Liver (tissue), 3 donors: ENCODE results near the gene PTPN14.

ENCODE experiments used
- CTCF ChIP-seq: fragments of 150-350 bp; IDR thresholded peaks from 2 replicates; pipeline ENCODE4 v1.5.1; 2017; ENCODE audit warnings: improper control_type of control experiment, low read depth, low read length; ENCODE audit not compliant: missing input control
- GABPA ChIP-seq, 2 donors: IDR thresholded peaks in 1 of 2; conservative IDR thresholded peaks in 1 of 2; 2 replicates each; pipeline ENCODE4 v1.6.1; 2016; ENCODE audit warnings: antibody characterized with exemption in 2 of 2, mild to moderate bottlenecking in 1 of 2, moderate library complexity in 1 of 2
- HNF4G ChIP-seq: IDR thresholded peaks from 2 replicates; pipeline ENCODE4 v1.6.1; 2016; ENCODE audit warnings: antibody characterized with exemption
- MAX ChIP-seq: IDR thresholded peaks from 2 replicates; pipeline ENCODE4 v1.6.1; 2016; ENCODE audit warnings: antibody characterized with exemption
- RAD21 ChIP-seq, 2 donors: IDR thresholded peaks; 2 replicates each; pipeline ENCODE4 v1.6.1; 2016; ENCODE audit warnings: antibody characterized with exemption in 2 of 2, mild to moderate bottlenecking in 2 of 2
- YY1 ChIP-seq: IDR thresholded peaks from 2 replicates; pipeline ENCODE4 v1.6.1; 2016; ENCODE audit warnings: antibody characterized with exemption, mild to moderate bottlenecking
- TF ChIP-seq, protein P1 (sequence below): IDR thresholded peaks from 2 replicates; pipeline ENCODE4 v1.6.1; 2016; ENCODE audit warnings: antibody characterized with exemption, mild to moderate bottlenecking
- donor health status: healthy.
- donor health status: healthy.

DNA sequence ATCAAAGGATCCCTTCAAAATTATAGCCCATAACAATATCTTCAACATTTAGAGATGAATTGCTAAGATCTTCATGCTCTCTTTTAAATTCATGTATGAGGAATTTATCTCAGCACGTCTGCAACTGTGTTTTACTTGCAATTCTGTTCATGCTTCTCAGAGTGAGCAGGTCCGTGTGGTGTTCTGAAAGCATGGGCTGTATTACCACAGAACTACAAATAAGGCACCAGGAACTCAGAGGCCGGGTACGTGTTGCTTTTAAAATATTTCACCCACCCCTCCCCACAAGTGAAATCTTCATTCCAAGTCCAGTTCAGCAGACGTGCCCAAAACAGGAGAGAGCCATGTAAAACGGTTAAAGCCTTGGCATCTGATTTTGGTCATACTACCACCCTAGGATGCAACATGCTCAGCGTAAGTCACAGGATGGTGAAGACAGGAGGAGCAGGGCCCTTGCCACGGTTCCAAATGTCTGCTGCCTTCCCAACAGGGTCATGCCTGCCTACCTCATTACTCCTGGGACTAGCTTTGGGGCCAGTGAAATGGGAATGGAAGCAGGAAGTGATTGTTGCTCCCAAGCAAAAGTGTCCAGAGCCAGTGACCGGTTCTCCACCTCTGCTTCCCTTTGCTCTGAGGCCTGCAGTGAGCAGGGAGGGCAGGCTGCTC lies 133.7 kb downstream of the PTPN14 start:
- no peak for TF ChIP-seq CTCF
- TF ChIP-seq RAD21 (IDR thresholded peaks at IDR 0.05) = no peak
- TF ChIP-seq MAX = no peak
- no peak for TF ChIP-seq YY1
- TF ChIP-seq GABPA (IDR thresholded peaks at IDR 0.05 in 1 of 2, conservative IDR thresholded peaks at IDR 0.05 in 1 of 2) = no peak
- TF ChIP-seq, protein P1, sequence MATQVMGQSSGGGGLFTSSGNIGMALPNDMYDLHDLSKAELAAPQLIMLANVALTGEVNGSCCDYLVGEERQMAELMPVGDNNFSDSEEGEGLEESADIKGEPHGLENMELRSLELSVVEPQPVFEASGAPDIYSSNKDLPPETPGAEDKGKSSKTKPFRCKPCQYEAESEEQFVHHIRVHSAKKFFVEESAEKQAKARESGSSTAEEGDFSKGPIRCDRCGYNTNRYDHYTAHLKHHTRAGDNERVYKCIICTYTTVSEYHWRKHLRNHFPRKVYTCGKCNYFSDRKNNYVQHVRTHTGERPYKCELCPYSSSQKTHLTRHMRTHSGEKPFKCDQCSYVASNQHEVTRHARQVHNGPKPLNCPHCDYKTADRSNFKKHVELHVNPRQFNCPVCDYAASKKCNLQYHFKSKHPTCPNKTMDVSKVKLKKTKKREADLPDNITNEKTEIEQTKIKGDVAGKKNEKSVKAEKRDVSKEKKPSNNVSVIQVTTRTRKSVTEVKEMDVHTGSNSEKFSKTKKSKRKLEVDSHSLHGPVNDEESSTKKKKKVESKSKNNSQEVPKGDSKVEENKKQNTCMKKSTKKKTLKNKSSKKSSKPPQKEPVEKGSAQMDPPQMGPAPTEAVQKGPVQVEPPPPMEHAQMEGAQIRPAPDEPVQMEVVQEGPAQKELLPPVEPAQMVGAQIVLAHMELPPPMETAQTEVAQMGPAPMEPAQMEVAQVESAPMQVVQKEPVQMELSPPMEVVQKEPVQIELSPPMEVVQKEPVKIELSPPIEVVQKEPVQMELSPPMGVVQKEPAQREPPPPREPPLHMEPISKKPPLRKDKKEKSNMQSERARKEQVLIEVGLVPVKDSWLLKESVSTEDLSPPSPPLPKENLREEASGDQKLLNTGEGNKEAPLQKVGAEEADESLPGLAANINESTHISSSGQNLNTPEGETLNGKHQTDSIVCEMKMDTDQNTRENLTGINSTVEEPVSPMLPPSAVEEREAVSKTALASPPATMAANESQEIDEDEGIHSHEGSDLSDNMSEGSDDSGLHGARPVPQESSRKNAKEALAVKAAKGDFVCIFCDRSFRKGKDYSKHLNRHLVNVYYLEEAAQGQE = no peak
- no peak for TF ChIP-seq HNF4G
